Cortex of kidney (tissue), 1 donor: ENCODE measurements around the gene CDH4.

Source experiments
- DNase-seq: peaks from one replicate; lab custom pipeline; 2025; lab: John Stamatoyannopoulos, UW

Gene CDH4

DNA sequence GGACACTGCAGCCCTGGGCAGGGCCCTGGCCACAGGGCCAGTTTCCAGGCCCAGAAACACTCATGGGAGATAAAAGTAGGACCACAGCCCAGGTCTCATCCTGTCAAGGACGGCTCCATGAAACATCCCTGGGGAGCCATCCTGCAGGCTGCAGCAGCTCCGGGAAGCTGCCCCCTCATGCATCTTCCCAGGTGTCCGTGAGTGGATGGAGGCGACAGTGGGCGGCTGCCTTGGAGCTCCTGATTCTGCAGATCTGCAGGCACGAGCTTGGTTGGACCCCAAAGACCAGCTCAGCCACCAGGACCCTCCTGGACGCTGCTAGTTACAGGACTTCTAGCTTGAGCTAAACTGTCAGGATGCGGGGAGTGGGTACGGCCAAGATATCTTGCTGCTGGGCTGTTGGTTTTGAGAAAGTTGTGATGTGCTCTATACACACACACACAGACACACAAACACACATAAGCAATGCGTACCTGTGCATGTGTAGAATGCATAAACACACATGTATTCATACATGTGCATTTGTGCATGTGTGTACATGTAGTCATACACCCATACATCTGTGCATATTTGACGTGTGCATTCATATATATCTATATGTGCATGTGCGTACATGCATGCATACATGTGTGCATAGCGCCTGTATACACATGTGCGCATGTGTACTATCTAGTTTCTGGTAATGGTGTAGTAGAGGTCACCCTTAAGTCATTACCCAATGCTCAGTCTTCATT is 515.9 kb downstream of the CDH4 start:
- DNase-seq, result no peak

DNA sequence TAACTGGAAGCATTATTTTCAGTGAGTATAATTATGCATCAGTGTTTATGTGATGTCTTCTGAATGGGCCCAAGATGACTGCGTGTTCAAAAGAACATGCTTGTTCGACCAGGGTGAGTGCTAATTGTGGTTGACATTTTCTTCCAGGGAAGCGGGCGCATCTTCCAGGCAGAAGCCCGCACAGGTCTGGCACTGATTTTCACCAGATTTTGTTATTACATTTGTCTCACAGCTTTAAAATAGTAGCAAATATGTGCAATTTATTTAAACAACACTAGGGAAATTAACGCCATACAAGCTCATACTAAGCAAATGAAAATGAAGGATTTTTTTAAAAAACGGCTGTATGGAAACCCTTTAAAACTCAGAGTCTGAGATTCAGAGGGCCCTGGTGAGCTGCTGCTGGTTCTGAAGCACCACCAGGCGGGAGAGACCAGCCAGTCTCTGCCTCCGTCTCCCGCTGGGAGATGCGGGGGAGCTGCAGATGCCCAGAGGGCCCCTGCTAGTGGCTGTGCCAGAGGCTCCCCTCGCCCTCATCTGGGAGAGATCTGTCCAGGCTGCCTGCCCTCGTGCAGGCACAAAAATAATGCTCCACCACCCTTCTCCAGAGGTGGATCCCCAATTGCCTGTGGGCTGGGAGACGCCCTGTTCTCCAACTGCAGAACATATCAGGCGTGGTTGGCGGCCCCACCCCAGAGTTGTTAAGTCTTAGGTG is 516.7 kb downstream of the CDH4 start:
- DNase-seq, result no peak

- no peak for DNase-seq
Observed at GRCh38 chr20:61769286-61769832, 517.3 kb downstream of the CDH4 start.

- no peak for DNase-seq
Observed at GRCh38 chr20:61770113-61770585, 518.1 kb downstream of the CDH4 start.

DNA sequence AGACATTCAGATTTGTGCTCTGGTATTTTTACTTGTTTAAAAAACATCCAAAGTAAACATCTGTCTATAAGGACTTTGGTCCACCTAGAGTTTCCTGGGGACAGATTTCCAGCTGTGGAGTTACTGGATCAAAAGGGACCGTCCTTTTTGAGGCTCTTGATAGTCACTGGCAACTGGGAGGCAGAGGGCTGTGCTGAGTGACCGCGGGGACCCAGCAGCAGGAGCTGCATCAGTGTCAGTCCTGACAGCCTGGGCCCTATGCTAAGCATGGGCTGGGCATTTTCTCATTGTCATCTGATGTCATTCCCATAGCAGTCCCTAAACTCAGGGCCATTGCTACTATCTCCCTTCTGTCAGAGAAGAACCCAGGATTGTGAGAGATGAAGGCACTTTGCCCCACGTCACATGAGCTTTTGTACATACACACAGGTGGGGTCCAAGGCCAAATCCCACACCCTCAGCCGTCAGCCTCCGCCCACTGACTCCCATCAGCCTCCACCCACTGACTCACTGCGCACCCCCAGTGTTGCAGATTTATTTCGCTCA is 519.8 kb downstream of the CDH4 start:
- DNase-seq, result no peak

- no peak for DNase-seq
Observed at GRCh38 chr20:61772828-61773631, 521.0 kb downstream of the CDH4 start.

DNA sequence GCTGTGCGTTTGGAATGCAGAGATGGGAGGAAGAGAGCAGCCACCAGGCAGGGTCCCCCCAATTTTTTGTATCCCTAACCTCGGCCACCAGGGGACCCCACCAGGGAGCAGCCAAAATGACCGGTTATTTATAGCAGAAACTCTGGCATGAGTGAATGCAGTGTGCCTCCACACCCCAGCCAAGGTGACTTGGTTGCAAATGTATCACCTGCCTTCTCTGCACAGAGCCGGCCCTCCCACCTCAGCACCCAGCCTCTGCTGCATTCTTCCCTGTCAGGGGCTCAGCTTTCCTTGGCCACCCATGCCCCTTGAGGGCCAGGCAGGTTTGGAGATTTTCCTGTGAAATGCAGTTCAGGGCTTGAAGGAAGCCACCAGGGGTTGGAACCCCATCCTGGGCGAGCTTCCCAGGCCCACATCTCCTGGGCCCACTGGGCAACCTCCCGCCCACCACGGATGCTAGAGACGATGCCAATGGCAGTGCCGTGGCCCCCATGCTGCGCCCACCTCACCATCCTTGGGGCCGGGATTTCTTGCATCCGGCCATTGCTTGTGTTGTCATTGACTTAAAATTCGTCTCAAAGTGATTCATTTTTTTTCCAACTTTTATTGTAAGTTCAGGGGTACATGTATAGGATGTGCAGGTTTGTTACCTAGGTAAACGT is 522.0 kb downstream of the CDH4 start:
- no peak for DNase-seq

DNA sequence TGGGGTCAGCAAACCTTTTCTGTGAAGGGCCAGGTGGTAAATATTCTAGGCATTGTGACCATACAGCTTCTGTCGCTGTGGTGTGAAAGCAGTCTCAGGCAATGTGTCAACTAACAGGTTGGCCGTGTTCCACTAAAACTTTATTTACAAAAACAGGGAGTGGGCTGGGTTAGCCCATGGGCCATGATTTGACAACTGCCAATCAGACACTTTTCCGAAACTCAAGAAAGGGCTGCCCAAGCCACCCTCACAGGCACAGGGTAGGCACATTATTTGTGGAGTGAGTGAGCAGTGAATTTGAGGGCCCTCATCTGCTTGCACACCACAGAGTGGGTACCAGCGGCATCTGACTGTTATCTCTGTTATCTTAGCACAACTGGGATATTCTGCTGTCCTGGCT is 523.4 kb downstream of the CDH4 start:
- DNase-seq, result no peak

- no peak for DNase-seq
Observed at GRCh38 chr20:61776491-61777075, 524.5 kb downstream of the CDH4 start.

GRCh38 chr20:61777773-61778494 is 525.9 kb downstream of the CDH4 start:
- DNase-seq, result no peak

- no peak for DNase-seq
Observed at GRCh38 chr20:61778495-61778863, 526.4 kb downstream of the CDH4 start.

DNA sequence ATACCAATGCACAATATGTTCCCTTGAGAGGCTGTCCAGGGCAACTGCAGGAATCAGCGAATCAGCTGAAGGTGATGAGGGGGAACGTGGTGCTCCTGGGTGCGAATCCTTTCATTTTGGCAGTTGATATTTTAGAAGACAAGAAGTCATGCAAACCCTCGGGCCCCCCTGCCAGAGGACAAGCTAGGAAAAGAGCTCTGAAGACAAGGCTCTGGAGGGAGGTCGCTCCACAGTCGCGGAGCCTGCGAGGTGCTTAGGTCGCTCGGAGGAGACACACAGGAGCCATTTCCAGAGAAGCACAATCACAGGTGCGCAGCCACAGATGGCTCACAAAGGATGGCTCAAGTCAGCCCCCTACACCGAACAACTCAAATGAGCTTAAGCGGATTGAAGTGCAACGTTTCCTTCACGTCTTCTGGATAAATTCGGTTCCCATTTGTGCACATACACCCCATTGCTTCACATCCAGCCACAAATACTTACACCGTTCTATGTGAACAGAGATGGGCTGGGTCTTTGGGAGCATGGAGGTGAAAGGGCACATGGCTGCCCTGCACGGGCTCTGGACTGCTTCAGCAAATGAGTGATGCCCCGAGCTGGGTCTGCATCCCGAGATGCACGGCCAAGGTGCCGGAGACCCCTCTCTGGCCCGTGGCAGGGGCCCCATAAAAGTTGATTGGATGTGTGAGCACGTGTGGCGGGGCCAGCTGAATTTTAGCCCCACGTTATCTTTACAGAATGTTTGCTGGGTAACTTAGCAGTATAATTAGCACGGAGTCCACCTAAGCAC is 527.3 kb downstream of the CDH4 start:
- DNase-seq, result no peak

GRCh38 chr20:61780066-61780465 is 528.0 kb downstream of the CDH4 start:
- DNase-seq, result no peak

- no peak for DNase-seq
Observed at GRCh38 chr20:61784801-61785566, 532.9 kb downstream of the CDH4 start.

- no peak for DNase-seq
Observed at GRCh38 chr20:61785567-61785816, 533.4 kb downstream of the CDH4 start.

- DNase-seq, result no peak
Observed at GRCh38 chr20:61786230-61786629, 534.2 kb downstream of the CDH4 start.

DNA sequence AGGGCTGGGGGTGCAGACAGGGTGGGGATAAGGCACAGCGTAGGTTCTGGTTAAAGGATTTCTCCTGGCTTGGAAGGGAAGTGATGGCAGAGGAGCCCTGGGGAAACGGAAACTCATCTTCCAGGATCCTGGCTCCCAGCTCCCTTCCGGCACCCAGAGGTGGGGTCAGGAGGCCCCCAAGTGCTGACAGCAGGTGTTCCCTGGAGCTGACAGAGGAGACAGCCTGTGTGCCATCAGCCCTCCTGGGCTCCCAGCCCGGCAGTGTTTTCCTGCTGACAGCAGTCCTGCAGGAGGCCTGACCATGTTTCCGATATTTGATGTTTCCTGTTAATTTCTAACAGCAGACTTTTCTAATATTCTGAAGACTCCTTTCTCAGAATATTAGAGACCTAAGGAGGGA is 536.3 kb downstream of the CDH4 start:
- no peak for DNase-seq

GRCh38 chr20:61789329-61789728 is 537.3 kb downstream of the CDH4 start:
- DNase-seq, result no peak

DNA sequence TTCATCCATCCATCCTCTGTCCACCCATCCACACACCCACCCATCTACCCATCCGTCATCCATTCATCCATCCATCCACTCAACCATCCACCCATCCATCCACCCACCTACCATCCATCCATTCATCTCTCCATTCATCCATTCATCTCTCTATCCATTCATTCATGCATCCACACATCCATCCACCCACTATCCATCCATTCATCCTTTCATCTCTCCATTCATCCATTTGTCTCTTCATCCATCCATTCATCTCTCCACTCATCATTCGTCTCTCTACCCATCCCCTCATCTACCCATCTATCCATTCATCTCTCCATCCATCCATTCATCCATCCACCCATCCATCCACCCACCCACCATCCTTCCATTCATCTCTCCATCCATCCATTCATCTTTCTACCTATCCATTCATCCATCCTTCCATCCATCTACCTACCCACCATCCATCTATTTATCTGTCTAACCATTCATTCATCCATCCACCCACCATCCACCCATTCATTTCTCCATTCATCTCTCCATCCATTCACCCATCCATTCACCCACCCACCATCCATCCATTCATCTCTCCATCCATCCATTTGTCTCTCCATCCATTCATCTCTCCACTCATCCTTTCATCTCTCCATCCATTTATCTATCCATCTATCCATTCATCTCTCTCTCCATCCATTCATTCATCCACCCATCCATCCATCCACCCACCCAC is 538.2 kb downstream of the CDH4 start:
- no peak for DNase-seq
